Measurements from ENCODE around the gene GJA3.

DNA sequence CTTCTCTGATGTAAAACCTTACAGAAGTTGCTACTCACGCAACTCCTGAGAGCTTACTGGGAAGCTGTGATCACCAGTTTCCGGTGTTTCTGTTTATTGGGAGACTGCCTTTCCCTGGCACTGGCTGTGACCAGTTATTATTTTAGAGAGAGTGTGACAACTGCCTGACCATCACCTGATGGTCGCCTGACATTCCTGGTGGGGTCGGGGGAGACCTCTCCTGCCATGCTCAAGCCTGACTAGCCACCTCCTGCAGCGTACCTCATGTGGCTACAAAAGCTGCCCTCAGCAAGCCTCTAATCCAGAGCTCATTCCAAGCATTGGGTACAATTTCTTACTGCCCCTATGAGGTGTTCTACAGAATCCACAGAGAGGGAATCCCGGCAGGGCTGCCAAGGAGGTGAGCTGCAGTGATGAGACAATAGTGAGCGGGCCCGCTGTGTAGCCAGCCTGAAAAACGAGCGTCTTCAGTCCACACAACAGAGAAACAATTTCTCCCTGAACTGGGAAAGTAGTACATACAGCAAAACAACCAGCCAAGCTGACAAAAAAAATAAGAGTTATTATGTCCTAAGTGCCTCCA is 28.7 kb downstream of the GJA3 start:
- TF ChIP-seq, protein P1, sequence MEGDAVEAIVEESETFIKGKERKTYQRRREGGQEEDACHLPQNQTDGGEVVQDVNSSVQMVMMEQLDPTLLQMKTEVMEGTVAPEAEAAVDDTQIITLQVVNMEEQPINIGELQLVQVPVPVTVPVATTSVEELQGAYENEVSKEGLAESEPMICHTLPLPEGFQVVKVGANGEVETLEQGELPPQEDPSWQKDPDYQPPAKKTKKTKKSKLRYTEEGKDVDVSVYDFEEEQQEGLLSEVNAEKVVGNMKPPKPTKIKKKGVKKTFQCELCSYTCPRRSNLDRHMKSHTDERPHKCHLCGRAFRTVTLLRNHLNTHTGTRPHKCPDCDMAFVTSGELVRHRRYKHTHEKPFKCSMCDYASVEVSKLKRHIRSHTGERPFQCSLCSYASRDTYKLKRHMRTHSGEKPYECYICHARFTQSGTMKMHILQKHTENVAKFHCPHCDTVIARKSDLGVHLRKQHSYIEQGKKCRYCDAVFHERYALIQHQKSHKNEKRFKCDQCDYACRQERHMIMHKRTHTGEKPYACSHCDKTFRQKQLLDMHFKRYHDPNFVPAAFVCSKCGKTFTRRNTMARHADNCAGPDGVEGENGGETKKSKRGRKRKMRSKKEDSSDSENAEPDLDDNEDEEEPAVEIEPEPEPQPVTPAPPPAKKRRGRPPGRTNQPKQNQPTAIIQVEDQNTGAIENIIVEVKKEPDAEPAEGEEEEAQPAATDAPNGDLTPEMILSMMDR (IDR thresholded peaks at IDR 0.05): no peak
- TF ChIP-seq POLR2A (IDR thresholded peaks at IDR 0.05): no peak

Measured in ovary (tissue), 3 donors.